Nephron progenitor cell (in vitro differentiated cells): ENCODE measurements around the gene DOC2A.
"Not testable (repeated sequence)": the region's sequence is repeated elsewhere in the genome, so short reads cannot be mapped to it uniquely, and the experiment has no call there.

Source experiments
- DNase-seq: peaks from one replicate; pipeline ENCODE4 v3.0.0; 2021
- H3K27ac Mint-ChIP-seq: 2 replicates; pipeline ENCODE4 v1.8.0; 2021; ENCODE audit warnings: mild to moderate bottlenecking, moderate library complexity, mixed read lengths
- H3K27me3 Mint-ChIP-seq: 2 replicates; pipeline ENCODE4 v1.8.0; 2021; ENCODE audit warnings: mild to moderate bottlenecking, low read depth, mixed read lengths; ENCODE audit not compliant: poor library complexity
- H3K36me3 Mint-ChIP-seq: 2 replicates; pipeline ENCODE4 v1.8.0; 2021; ENCODE audit warnings: low read depth, mixed read lengths
- H3K4me1 Mint-ChIP-seq: 2 replicates; pipeline ENCODE4 v1.8.0; 2021; ENCODE audit warnings: mixed read lengths
- H3K4me3 Mint-ChIP-seq: 2 replicates; pipeline ENCODE4 v1.8.0; 2021; ENCODE audit warnings: mild to moderate bottlenecking, moderate library complexity, mixed read lengths
- H3K9me3 Mint-ChIP-seq: 2 replicates; pipeline ENCODE4 v1.8.0; 2021; ENCODE audit warnings: mild to moderate bottlenecking, moderate library complexity, mixed read lengths
- TF ChIP-seq, protein P1 (sequence below): fragments of 200-600 bp; sonication (generic); IDR thresholded peaks from 2 replicates; pipeline ENCODE4 v1.5.0; 2021; ENCODE audit warnings: antibody characterized with exemption

Gene DOC2A

DNA sequence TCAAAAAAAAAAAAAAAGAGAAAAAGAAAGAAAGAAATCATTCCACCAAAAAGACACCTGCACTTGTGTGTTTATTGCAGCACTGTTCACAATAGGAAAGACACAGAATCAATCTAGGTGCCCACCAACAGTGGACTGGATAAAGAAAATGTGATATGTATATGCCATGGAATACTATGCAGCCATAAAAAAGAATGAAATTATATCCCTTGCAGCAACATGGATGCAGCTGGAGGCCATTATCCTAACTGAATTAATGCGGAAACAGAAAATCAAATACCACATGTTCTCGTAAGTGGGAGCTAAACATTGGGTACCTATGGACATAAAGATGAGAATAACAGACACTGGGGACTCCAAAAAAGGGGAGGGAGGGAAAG lies 6.4 kb upstream of the DOC2A start:
- Mint-ChIP-seq H3K36me3 (no peaks in the 10 kb centered on the region), H3K4me3 (no peak overlapping the region), H3K27me3 (peaks cover 68% of the 10 kb centered on the region), H3K4me1 (peaks cover 10% of the 10 kb centered on the region), H3K27ac (no peak overlapping the region), H3K9me3 (no peaks in the 10 kb centered on the region)
- TF ChIP-seq, protein P1, sequence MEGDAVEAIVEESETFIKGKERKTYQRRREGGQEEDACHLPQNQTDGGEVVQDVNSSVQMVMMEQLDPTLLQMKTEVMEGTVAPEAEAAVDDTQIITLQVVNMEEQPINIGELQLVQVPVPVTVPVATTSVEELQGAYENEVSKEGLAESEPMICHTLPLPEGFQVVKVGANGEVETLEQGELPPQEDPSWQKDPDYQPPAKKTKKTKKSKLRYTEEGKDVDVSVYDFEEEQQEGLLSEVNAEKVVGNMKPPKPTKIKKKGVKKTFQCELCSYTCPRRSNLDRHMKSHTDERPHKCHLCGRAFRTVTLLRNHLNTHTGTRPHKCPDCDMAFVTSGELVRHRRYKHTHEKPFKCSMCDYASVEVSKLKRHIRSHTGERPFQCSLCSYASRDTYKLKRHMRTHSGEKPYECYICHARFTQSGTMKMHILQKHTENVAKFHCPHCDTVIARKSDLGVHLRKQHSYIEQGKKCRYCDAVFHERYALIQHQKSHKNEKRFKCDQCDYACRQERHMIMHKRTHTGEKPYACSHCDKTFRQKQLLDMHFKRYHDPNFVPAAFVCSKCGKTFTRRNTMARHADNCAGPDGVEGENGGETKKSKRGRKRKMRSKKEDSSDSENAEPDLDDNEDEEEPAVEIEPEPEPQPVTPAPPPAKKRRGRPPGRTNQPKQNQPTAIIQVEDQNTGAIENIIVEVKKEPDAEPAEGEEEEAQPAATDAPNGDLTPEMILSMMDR: no peak
- DNase-seq: no peak

DNA sequence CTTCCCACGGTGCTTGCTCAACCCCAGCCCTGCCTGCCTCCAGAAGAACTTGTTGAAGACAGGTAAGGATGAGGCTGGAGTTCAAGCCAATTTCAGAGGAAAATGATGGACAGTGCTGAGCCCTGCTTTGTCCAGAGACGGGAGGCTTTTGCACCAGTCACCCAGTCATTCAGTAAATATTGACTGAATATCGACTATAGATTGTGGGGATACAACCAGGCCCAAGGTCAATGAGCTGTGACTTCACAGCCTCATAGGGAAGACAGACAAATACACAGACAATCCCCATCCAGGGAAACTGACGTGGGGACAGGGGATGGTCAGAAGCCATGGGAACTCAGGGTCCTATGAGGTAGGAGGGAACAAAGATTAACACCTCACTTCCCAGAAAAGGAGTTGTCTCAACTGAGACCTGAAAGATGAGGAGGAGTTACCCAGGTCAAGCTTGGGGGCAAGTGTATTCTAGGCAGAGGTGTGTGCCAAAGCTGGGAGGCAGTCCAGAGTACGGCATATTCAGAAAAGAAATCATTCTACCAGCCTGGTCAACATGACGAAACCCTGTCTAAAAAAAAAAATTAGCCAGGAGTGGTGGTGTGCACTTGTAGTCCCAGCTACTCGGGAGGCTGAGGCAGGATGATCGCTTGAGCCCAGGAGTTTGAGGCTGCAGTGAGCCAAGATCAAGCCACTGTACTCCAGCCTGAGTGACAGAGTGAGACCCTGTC lies 5.9 kb upstream of the DOC2A start:
- TF ChIP-seq, protein P1: no peak
- no peak for DNase-seq
- H3K4me1 Mint-ChIP-seq: peaks cover 15% of the 10 kb centered on the region
- no peak overlapping the region for H3K4me3 Mint-ChIP-seq
- peaks cover 70% of the 10 kb centered on the region for H3K27me3 Mint-ChIP-seq
- no peaks in the 10 kb centered on the region for H3K9me3 Mint-ChIP-seq
- no peaks in the 10 kb centered on the region for H3K36me3 Mint-ChIP-seq
- no peak overlapping the region for H3K27ac Mint-ChIP-seq

DNA sequence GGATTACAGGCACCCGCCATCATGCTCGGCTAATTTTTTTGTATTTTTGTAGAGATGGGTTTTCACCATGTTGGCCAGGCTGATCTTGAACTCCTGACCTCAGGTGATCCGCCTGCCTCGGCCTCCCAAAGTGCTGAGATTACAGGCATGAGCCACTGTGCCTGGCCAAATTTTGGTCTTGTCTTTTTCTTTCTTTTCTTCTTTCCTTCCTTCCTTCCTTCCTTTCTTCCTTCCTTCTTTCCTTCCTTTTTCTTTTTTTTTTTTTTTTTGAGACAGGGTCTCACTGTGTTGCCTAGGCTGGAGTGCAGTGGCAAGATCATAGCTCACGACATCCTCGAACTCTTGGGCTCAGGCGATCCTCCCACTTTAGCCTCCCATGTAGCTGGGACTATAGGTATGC lies 4.6 kb upstream of the DOC2A start:
- Mint-ChIP-seq H3K27me3 (peaks cover 63% of the 10 kb centered on the region), H3K4me1 (peaks cover 14% of the 10 kb centered on the region)
- not testable (repeated sequence) for H3K9me3 Mint-ChIP-seq, H3K4me3 Mint-ChIP-seq, DNase-seq, H3K27ac Mint-ChIP-seq, H3K36me3 Mint-ChIP-seq

DNA sequence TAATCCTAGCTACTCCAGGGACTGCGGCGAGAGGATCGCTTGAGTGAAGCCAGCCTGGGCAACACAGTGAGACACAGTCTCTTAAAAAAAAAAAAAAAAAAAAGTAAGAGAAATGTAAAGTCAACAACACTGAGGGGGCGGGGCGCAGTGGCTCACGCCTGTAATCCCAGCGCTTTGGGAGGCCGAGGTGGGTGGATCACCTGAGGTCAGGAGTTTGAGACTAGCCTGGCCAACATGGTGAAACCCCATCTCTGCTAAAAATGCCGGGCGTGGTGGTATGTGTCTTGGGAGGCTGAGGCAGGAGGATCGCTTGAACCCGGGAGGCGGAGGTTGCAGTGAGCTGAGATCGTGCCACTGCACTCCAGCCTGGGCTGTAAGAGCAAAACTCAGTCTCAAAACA lies 1.8 kb upstream of the DOC2A start:
- H3K36me3 Mint-ChIP-seq, H3K9me3 Mint-ChIP-seq, DNase-seq, H3K4me3 Mint-ChIP-seq, H3K27ac Mint-ChIP-seq: not testable (repeated sequence)
- Mint-ChIP-seq H3K4me1 (peaks cover 18% of the 10 kb centered on the region), H3K27me3 (peaks cover 72% of the 10 kb centered on the region)

DNA sequence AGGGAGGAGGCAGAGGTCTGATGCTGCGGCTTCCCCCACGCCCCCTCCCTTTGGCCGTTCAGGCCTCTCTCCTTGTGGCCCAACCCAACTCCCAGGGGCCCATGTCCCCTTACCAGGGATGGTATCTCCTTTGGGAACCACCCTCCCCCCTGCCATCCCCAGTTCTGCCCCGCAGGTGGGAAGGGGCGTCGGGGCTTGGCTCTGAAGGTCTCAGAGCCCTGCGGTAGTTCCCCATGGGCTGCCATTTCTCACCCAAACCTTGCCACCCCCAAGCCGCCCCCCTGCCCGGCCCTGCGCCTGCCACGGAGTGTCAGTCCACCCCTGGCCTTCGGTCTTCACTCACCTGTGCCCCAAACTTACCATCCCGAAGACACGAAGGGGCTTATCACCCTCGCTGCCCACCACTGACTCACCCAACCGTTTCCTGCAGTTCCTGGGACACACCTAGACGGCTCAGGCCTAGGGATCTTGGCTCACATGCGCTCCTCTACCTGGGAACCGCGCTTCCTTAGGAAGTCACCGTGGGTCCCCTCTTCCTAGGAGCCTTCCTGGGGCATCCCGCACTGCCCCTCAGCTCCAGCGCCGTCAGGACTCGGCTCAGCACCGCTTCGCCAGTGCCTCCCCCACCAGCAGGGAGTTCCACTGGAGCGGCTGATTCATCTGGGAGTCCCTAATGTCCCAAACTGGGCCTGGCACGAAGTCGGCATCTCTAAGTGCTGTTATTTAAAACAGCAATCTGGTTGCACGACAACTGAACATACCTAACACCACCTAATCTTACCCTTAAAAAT lies 1.1 kb upstream of the DOC2A start:
- peaks cover 66% of the 10 kb centered on the region for H3K27me3 Mint-ChIP-seq
- TF ChIP-seq, protein P1: no peak
- H3K27ac Mint-ChIP-seq: no peak overlapping the region
- DNase-seq: no peak
- H3K9me3 Mint-ChIP-seq: no peaks in the 10 kb centered on the region
- peak overlapping the region; percentile 80 for H3K4me3 Mint-ChIP-seq
- peaks cover 18% of the 10 kb centered on the region for H3K4me1 Mint-ChIP-seq
- H3K36me3 Mint-ChIP-seq: no peaks in the 10 kb centered on the region

DNA sequence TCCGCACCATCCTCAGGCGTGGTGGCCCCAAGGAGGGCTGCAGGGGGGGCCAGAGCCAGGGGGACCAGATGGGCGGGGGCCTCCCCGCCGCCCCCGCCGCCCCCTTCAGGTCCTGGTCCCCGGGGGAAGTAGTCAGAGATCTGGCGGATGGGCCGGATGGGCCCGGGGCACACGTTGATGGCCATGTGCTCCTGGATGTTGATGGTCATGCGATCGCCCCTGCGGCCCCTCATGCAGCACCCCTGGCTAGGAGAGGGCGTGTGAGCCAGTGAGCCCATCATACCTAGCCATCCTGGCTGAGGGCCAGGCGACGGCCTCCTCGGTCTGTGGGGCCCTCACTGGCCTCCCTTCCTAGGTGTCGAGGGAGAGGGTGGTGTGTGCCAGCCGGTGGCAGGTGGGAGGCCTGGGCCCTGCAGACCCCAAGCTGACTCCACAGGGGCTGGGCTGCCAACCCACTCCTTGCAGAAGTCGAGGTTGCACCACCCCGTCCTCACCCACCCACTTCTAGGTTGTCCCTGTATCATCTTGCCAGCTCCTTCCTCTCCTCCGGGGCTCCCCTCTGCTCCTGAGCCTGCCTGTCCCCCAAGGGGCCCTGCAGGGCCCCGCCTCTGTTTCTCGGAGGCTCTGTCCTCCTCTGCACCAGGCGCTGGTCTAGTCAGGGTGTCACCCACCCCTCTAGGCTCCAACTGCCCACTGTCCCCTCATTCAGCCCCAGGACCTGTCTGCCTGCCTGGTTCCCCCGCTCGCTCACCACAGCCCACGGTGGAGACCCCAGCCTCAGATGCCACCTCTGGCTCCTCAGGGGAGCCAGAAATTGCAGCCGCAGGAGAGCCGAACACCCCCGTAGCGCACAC lies 610 bp downstream of the DOC2A start:
- TF ChIP-seq, protein P1: no peak
- no peaks in the 10 kb centered on the region for H3K9me3 Mint-ChIP-seq
- no peak overlapping the region for H3K27ac Mint-ChIP-seq
- H3K27me3 Mint-ChIP-seq: peaks cover 55% of the 10 kb centered on the region
- H3K4me3 Mint-ChIP-seq: peak overlapping the region; percentile 75
- no peak for DNase-seq
- no peaks in the 10 kb centered on the region for H3K36me3 Mint-ChIP-seq
- H3K4me1 Mint-ChIP-seq: peaks cover 13% of the 10 kb centered on the region
